ENCODE results near the gene PEMT.

Gene PEMT

DNA sequence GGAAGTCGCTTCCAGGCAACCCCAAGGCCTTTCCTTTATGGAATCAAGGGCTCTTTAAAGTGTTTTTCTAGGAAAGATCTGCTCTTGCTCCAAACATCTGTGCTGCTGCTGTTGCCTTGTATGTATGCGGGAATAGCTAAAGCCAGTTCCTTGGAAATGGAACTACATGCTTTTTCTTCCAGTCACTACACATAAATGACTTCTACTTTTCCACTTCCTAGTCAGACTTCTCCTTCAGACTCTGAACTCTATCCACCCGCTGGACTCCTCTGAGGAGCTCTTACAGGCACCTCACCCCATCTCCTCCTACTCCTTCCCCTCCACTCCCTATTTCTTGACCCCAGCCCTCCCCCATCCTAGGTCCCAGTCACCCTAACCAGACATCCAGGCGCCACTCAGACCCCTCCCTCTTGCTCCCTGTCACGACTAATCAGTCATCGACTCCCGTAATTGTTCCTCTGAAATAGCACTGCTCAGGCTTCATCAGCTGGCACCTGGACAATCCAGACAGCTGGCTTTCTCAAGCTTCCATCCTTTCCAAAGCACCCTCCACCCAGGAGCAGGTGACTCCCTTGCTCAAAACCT lies 15.0 kb upstream of the PEMT start:
- Histone ChIP-seq H3K4me2 (ENCODE audit: low read depth, low read length) (no peak overlapping the region), H3K27me3 (replicated peaks; ENCODE audit: insufficient read depth, low read length) (no peaks in the 10 kb centered on the region), H4K20me1 (ENCODE audit: insufficient read depth, low read length) (no peaks in the 10 kb centered on the region), H3K79me2 (ENCODE audit: low read length) (no peaks in the 10 kb centered on the region), H3K9ac (ENCODE audit: low read length) (no peak overlapping the region), H3K9me2 (replicated peaks; ENCODE audit: insufficient read depth, low read length) (no peaks in the 10 kb centered on the region), H3F3A (ENCODE audit: insufficient read depth, low read length) (no peaks in the 10 kb centered on the region), H3K4me3 (ENCODE audit: low read length) (no peak overlapping the region), H3K9me3 (replicated peaks; ENCODE audit: insufficient read depth, low read length) (no peaks in the 10 kb centered on the region), H3K27ac (ENCODE audit: low read length) (no peak overlapping the region), H3K36me3 (replicated peaks; ENCODE audit: insufficient read depth, low read length) (no peaks in the 10 kb centered on the region), H2AFZ (ENCODE audit: low read length) (no peak overlapping the region), H3K4me1 (ENCODE audit: low read length) (no peaks in the 10 kb centered on the region)
- TF ChIP-seq EZH2 (optimal IDR thresholded peaks at IDR 0.05; ENCODE audit: low read depth, low read length): no peak
- TF ChIP-seq, protein P1, sequence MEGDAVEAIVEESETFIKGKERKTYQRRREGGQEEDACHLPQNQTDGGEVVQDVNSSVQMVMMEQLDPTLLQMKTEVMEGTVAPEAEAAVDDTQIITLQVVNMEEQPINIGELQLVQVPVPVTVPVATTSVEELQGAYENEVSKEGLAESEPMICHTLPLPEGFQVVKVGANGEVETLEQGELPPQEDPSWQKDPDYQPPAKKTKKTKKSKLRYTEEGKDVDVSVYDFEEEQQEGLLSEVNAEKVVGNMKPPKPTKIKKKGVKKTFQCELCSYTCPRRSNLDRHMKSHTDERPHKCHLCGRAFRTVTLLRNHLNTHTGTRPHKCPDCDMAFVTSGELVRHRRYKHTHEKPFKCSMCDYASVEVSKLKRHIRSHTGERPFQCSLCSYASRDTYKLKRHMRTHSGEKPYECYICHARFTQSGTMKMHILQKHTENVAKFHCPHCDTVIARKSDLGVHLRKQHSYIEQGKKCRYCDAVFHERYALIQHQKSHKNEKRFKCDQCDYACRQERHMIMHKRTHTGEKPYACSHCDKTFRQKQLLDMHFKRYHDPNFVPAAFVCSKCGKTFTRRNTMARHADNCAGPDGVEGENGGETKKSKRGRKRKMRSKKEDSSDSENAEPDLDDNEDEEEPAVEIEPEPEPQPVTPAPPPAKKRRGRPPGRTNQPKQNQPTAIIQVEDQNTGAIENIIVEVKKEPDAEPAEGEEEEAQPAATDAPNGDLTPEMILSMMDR (IDR thresholded peaks at IDR 0.05; ENCODE audit: low read length): no peak
- no peak for TF ChIP-seq EZH2phosphoT487 (IDR thresholded peaks at IDR 0.05; ENCODE audit: low read length)
- no peak for DNase-seq

- no peaks in the 10 kb centered on the region for H3F3A ChIP-seq (ENCODE audit: insufficient read depth, low read length)
- no peak overlapping the region for H3K4me2 ChIP-seq (ENCODE audit: low read depth, low read length)
- no peaks in the 10 kb centered on the region for H3K9me3 ChIP-seq (replicated peaks; ENCODE audit: insufficient read depth, low read length)
- H3K27ac ChIP-seq (ENCODE audit: low read length): no peak overlapping the region
- H3K9ac ChIP-seq (ENCODE audit: low read length): no peak overlapping the region
- no peaks in the 10 kb centered on the region for H3K36me3 ChIP-seq (replicated peaks; ENCODE audit: insufficient read depth, low read length)
- H2AFZ ChIP-seq (ENCODE audit: low read length): no peak overlapping the region
- no peaks in the 10 kb centered on the region for H3K27me3 ChIP-seq (replicated peaks; ENCODE audit: insufficient read depth, low read length)
- DNase-seq: no peak
- H3K79me2 ChIP-seq (ENCODE audit: low read length): no peaks in the 10 kb centered on the region
- TF ChIP-seq EZH2phosphoT487 (IDR thresholded peaks at IDR 0.05; ENCODE audit: low read length) (no peak), EZH2 (optimal IDR thresholded peaks at IDR 0.05; ENCODE audit: low read depth, low read length) (no peak)
- TF ChIP-seq, protein P1 (IDR thresholded peaks at IDR 0.05; ENCODE audit: low read length): no peak
- no peaks in the 10 kb centered on the region for H4K20me1 ChIP-seq (ENCODE audit: insufficient read depth, low read length)
- H3K4me3 ChIP-seq (ENCODE audit: low read length): no peak overlapping the region
- H3K9me2 ChIP-seq (replicated peaks; ENCODE audit: insufficient read depth, low read length): no peaks in the 10 kb centered on the region
- no peaks in the 10 kb centered on the region for H3K4me1 ChIP-seq (ENCODE audit: low read length)
Measured at GRCh38 chr17:17605729-17606088, 14.2 kb upstream of the PEMT start.

DNA sequence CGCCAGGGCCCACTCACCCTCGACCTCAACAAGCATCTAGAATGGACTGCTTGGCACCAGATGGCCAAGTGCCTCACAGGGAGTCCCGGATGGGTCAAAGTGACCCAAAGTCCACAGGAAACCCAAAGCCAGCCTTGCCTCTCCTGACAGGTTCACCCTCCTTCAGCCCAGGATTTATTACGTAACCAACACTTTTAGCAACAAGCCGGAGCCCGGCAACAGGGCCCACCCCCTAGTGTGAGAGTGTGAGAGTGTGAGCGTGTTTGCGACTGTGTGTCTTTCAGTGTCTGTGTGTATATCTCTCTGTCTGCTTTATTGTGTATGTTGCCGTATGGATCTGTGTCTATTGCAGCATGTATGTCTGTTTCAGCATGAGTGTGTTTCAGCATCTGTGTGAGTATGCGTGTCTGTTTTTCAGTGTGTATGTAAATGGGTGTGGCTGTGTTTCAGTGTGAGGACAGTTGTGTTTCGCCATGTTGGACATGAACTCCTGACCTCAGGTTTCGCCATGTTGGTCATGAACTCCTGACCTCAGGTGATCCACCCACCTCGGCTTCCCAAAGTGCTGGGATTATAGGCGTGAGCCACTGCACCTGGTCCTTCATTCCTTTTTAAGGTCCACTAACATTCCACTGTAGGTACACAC lies 13.7 kb upstream of the PEMT start:
- DNase-seq: no peak
- H3K4me3 ChIP-seq (ENCODE audit: low read length): no peak overlapping the region
- no peaks in the 10 kb centered on the region for H3K79me2 ChIP-seq (ENCODE audit: low read length)
- no peak overlapping the region for H3K9ac ChIP-seq (ENCODE audit: low read length)
- H3K27ac ChIP-seq (ENCODE audit: low read length): no peak overlapping the region
- no peak overlapping the region for H2AFZ ChIP-seq (ENCODE audit: low read length)
- no peaks in the 10 kb centered on the region for H3F3A ChIP-seq (ENCODE audit: insufficient read depth, low read length)
- no peaks in the 10 kb centered on the region for H3K4me1 ChIP-seq (ENCODE audit: low read length)
- H3K36me3 ChIP-seq (replicated peaks; ENCODE audit: insufficient read depth, low read length): no peaks in the 10 kb centered on the region
- H3K9me2 ChIP-seq (replicated peaks; ENCODE audit: insufficient read depth, low read length): no peaks in the 10 kb centered on the region
- H3K4me2 ChIP-seq (ENCODE audit: low read depth, low read length): no peak overlapping the region
- TF ChIP-seq EZH2phosphoT487 (IDR thresholded peaks at IDR 0.05; ENCODE audit: low read length): no peak
- TF ChIP-seq, protein P1 (IDR thresholded peaks at IDR 0.05; ENCODE audit: low read length): no peak
- TF ChIP-seq EZH2 (optimal IDR thresholded peaks at IDR 0.05; ENCODE audit: low read depth, low read length): no peak
- H3K9me3 ChIP-seq (replicated peaks; ENCODE audit: insufficient read depth, low read length): no peaks in the 10 kb centered on the region
- no peaks in the 10 kb centered on the region for H3K27me3 ChIP-seq (replicated peaks; ENCODE audit: insufficient read depth, low read length)
- no peaks in the 10 kb centered on the region for H4K20me1 ChIP-seq (ENCODE audit: insufficient read depth, low read length)

Measured in MM.1S (cell line).